GM18499 (cell line): ENCODE measurements around the gene AARSD1.
"Not testable (repeated sequence)": the region's sequence is repeated elsewhere in the genome, so short reads cannot be mapped to it uniquely, and the experiment has no call there.

ENCODE experiments used
- ATAC-seq: cut with Tn5 transposase; IDR thresholded peaks from one replicate; pipeline ENCODE4 v1.9.1; 2021; ENCODE audit warnings: moderate number of reproducible peaks; ENCODE audit not compliant: insufficient read depth, unreplicated experiment

AARSD1 gene

DNA sequence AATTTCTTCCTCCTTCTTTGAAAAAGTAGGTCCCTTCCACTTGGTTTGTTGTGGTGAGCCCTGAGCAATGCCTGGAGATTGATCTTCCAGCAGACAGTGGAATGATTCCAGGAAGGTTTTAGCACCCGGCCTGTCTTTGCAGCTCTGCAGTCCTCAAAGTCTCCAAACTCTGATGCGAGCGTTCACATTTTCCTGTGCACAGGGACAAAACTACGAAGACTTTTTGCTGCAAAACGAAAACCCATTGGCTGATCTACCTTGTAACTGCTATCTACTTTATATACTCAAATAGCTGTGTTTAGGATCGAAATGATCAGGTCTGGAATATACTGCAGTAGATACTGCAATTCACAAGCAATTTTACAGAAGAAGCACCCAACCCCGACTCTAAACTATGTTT, 42.0 kb downstream of the AARSD1 start:
- ATAC-seq: no peak

DNA sequence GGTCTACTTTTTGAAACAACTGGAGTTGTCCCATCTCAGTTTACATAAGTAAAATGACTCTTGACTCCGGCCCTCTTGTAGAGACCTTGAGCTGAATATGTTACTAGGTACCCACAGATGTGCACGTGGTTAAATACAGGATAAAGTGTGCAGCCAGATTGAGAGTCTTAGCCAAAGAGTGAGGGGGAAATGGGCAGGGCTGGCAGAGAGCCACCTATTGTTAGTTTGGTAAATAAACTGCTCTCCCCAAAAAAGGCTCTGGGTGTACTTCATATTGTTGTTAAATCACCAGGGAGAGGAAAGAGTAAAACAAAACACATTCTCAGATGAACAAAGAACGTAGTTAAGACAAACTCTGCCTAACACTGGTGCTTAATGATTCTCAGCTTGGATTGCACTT, 43.3 kb downstream of the AARSD1 start:
- no peak for ATAC-seq

DNA sequence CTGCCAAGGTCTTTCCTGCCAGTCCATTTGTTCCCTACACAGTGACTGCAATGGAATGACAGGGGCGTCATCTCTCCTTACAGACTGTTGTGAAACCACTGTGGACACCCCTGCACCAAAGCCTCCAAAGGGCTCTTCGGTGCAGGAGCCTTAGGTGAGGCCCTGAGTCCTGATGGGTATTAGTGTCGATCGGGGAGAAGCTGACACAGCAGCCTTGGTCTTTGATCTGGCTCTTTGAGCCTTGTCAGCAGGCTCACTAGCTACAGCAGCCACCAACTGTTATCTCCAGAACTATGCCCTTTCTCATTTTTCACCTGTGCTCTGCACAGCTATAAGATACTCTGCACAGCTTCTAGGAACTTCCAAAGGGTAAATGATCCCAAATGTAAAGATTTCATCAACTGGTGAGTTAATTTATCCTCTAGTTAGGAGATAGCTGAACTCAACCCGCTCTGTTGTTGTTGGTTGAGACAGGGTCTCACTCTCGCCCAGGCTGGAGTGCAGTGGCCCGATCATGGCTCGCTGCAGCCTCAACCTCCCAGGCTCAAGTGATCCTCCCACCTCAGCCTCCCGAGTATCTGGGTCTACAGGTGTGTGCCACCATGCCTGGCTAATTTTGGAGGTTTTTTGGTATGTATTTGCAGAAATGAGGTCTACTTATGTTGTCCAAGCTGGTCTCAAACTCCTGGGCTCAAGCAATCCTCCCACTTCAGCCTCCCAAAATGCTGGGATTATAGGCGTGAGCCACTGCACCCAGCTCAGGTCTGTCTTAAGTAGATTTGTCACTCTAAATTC, 44.0 kb downstream of the AARSD1 start:
- ATAC-seq: no peak

DNA sequence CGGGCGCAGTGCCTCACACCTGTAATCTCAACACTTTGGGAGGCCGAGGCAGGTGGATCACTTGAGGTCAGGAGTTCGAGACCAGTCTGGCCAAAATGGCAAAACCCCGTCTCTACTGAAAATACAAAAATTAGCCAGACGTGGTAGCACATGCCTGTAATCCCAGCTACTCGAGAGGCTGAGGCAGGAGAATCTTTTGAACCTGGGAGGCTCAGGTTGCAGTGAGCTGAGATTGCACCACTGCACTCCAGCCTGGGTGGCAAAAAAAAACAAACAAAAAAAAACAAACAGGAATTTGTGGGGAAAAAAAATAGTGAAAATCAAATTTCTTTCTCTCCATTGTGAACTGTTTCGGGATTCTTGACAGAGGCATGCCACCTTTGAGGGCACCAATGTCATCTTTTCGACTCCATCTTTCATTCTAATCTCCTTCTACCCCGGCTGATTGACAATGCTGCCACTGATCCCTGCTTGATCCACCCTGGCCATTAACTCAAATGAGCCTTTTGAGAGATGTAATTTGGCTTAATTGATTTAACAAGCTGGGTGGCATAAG, 44.7 kb downstream of the AARSD1 start:
- not testable (repeated sequence) for ATAC-seq

DNA sequence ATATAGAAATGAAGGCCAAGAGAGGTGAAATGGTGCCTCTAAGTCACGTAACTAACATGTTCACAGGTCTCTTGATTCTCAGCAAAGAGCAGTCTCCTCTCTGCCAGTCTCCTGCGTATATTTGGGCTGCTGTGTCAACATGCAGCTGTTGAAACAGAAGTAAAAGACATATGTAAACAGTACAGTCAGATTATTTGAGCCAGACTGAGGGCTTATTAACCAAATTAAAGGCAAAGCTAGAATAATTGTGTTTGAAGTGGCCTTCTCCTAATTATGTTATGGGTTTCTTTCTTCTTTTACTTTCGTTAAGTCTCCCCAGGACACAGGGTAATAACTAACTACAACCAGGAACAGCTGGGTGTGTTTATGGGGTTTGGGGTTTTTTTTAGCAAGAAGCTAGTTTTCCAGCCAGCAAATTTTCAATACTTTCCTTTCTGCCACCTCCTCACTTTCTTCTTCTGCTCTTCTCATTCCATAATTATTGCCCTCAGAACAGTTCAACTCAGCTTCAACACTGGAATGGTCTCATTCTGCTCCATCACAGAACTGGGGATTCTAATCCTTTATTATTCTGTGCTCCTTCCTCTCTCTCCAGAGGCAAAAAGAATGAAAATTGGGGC, 45.2 kb downstream of the AARSD1 start:
- ATAC-seq: no peak

DNA sequence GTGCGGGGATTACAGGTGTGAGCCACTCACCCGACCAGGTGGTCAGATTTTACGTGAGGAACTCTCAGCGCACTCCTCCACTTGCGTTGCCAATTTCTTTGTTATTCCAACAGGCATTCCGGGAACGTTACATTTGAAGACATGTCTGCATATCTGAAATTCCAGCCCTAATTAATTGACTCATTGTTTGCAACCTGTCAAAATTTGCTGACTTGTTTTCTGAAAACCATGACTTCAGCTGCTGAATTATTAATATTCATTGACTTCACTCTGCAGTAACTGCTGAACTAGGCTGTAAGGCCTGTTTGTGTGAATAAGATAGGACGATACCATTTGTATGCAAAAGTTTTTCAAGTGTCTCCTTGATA, 47.0 kb downstream of the AARSD1 start:
- no peak for ATAC-seq

DNA sequence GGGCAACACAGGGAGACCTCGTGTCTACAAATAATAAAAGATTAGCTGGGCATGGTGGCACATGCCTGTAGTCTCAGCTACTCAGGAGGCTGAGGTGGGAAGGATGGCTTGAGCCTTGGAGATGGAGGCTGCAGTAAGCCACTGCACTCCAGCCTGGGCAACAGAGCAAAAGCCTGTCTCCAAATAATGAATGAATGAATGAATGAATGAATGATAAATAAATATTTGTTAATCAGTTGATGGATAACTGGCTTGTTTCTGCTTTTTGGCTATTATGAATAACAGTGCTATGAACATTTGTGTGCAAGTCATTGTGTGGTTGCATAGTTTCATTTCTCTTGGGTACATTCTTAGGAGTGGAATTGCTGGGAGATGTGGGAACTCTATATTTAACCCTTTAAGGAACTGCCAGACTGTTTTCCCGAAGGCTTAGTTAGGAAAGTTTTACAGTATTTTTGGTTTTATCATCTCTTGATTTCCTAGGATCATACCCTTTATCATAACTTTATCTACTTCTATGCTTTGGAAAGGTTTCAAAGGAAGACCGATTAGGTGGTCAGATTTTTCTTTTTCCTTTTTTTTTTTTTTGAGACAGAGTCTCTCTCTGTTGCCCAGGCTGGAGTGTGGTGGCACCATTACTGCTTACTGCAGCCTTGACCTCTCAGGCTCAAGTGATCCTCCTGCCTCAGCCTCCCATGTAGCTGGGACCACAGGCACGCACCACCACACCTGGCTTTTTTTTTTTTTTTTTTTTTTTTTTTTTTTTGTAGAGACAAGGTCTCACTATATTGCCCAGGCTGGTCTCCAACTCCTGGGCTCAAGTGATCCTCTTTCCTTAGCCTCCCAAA, 47.6 kb downstream of the AARSD1 start:
- not testable (repeated sequence) for ATAC-seq

DNA sequence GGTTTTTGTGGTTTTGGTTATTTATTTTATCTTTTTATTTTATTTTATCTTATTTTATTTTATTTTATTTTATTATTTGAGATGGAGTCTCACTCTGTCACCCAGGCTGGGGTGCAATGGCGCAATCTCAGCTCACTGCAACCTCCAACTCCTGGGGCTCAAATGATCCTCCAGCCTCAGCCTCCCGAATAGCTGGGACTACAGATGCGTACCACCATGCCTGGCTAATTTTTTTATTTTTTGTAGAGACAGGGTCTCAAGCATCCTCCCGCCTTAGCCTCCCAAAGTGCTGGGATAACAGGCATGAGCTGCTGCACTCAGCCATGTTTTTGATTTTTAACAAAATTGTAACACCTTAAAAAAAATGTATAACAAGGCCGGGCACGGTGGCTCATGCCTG, 49.0 kb downstream of the AARSD1 start:
- ATAC-seq: not testable (repeated sequence)

DNA sequence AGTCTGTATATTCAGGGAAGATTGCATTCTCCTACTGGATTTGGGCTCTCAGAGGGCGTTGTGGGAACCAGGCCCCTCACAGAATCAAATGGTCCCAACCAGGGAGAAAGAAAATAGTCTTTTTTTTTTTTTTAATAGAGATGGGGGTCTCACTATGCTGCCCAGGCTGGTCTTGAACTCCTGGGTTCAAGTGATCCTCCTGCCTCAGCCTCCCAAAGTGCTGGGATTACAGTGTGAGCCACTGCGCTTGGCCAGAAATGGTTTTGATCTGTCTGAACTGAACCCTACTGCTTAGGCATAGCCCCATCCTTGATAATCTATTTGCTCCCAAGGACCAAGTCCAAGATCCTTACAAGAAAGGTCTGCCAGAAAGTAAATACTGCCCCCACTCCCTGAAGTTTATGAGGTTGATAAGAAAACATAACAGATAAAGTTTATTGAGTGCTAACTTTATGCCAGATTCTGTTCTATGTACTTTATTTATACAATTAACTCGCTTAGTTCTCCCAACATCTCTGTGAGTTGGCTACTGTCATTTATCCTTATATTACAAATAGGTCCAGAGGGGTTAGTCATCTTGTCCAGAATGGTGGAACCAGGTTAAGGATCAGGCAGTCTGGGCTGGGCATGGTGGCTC, 50.2 kb downstream of the AARSD1 start:
- no peak for ATAC-seq

DNA sequence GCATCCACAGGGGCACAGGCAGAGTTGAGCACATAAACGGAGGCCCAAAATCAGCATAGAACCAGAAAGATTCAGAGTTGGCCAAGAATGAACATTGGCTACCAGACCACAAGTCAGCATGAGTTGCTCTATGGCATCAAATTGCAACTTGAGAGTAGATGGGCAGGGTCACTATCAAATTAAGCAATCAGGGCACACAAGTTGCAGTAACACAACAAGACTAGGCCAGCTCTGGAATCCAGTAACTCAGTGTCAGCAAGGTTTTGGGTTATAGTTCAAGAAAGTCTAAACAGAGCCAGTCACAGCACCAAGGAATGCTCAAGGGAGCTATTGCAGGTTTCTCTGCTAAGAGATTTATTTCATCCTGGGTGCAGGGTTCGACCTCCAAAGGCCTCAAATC, 50.7 kb downstream of the AARSD1 start:
- ATAC-seq: no peak

DNA sequence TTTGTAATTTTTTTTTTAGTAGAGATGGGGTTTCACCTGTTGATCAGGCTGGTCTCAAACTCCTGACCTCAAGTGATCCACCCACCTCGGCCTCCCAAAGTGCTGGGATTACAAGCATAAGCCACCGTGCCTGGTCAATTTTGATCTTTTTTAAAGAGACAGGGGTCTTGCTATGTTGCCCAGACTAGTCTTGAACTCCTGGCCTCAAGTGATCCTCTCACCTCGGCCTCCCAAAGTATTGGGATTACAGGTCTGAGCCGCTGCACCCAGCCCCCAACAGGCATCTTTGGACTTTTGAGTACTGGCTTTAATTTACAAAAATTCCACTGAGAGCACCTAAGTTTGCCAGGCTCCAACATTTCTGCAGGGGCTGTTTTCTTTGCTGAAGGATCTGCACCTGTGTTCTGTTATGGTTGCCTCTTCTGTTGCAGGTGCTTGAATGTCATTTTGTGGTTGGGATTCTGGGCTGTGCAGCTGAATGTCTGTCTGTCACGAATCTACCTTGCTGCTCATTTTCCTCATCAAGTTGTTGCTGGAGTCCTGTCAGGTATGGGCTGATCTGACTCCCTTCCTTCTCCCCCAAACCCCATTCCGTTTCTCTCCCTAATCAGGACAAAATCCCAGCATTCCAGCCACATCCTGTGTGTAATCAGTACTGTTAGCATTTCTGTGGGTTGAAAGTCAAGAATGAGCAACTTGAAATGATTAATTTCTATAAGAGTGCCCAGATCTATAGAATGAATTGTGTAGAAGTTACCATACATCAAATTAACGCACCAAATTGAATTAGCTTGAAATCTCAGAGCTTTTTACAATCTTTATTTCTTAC, 55.2 kb downstream of the AARSD1 start:
- ATAC-seq: no peak

DNA sequence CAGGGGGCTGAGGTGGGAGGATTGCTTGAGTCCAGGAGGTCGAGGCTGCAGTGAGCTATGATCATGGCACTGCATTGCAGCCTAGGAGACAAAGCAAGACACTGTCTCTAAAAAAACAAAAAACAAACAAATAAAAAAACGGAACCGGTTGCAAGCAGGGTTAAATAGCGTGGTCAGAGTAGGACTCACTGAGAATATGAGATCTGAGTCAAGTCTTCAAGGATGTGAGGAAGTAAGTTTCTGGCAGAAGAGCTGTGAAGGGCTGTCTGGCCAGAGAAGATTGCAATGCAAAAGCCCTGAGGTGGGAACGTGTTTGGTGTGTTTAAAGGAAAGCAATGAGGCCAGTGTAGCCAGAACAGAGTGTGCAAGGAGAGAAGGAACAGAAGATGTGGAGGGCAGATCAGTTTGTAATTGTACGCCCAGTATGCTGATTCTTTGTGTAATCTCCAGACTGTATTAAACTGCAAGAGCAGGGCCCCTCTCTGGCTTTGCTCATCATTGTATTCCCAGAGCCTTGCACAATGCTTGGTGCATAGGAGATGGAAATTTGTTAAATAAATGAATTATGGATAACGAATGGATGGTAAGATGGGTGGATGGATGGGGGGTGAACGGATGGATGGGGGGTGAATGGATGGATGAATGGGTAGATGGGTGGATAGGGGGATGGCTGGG, 57.3 kb downstream of the AARSD1 start:
- no peak for ATAC-seq

DNA sequence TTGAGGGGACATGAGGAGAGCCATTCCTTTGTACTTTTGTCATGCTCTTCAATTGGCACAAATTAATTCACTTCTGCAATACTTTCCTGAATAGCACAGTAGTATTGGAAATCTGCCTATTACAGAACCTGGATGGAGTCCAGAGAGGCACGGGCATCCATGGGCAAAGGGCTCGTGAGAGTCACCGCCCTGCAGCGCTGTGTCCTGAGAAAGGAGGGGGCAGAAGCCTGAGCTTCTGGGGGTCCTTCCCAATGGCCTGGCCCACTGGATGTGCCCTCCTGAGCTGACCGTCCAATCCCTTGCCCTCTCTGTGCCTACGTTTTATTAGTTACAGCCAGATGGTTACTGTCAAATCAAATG, 60.2 kb downstream of the AARSD1 start:
- no peak for ATAC-seq

DNA sequence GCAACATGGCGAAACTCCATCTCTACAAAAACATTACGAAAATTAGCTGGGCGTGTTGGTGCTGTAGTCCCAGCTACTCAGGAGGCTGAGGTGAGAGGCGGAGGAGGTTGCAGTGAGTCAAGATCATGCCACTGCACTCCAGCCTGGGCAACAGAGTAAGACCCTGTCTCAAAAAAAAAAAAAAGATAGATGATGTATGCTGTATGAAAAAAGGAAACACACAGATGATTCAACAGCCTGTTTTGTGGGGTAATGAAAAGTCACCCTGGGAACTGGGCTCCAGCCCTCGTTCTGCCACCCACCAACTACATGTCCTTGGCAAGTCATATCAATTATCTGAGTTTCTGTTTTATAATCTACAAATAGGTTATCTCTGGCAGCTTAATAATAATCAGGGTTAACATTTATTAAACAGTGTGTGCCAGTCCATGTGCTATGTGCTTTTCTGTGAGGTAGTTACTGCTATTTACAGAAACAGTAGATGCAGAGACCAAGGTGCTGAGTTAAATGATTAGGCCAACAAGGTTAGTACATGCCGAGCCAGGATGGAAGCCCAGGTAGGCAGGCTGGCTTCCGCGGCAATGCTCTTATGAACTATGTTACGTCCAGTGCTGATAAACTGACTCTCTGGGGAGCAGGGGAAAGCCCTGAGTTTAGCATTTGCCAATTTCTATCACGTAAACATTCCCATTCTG, 62.6 kb downstream of the AARSD1 start:
- no peak for ATAC-seq
